ENCODE results near the gene DENND6B.

DNA sequence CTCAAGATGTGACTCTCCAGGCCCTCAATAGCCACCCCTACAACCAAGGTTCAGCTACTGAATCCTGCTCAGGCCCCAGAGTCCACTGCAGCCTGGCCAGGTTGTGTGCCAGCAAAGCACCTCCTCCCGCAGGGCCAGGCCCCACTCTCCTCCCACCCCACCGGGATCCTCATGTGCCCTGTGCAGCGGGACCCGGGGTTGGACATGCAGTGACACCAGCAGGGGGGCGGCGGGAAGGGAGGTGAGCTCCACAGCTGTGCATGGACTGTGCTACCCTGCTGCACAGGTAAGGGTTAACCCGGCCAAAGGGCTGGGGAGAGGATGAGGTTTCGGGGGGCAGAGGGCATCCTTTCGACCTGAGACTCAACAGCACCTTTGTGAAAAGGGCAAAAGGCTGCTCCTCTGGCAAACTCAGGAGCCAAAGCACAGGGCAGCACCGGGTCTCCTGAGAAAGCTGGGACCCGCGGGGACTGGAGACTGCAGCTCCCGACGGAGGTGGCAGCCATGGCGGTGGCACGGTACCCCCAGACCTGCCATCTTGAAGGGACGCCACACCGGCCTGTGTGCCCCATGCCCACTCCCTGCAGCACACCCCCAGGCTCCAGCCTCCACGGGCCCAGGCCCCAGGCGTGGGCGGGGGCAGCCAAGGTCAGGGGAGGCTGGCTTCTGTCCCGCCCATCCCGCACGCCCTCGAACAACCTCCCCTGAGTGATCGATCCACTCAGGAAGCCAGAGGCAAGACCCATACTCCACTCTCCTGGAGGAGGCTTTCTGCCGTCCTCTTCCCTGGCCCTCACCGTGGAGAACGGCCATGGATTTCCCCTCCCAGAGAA, 29.9 kb downstream of the DENND6B start:
- no peak for TF ChIP-seq CTCF (IDR thresholded peaks at IDR 0.05)
- TF ChIP-seq POLR2A (IDR thresholded peaks at IDR 0.05), result no peak
